ENCODE data around the gene CD36.

- TF ChIP-seq CTCF (IDR thresholded peaks at IDR 0.05; ENCODE audit: control extremely low read depth in 1 of 3, insufficient read depth in 1 of 3, low read depth in 1 of 3, low read length in 3 of 3) (no peak), EP300 (IDR thresholded peaks at IDR 0.05; ENCODE audit: borderline replicate concordance in 1 of 2, low read depth in 2 of 2, low read length in 2 of 2) (no peak), GABPA (IDR thresholded peaks at IDR 0.05; ENCODE audit: borderline replicate concordance, insufficient read depth, low read length) (no peak)
These were observed 2.4 kb upstream of the CD36 start for GRCh38 chr7:80635998-80636397.

Data from H1 (cell line).